ENCODE results near the gene CA12. TPM values are rescaled to one million over a fixed set of nuclear protein-coding genes. Genes with fewer than 3 reads are reported as not detected.
"Not testable (repeated sequence)": the region's sequence is repeated elsewhere in the genome, so short reads cannot be mapped to it uniquely, and the experiment has no call there.

CA12 gene
- total RNA-seq, 2 experiments from 2014 or later: not detected

- intact Hi-C loops (cut with DNase I, micrococcal nuclease): no loop called here
- no peak for DNase-seq
- Mint-ChIP-seq H3K4me3 (no peak overlapping the region), H3K27me3 (no peaks in the 10 kb centered on the region), H3K27ac (no peak overlapping the region), H3K4me1 (ENCODE audit: low read depth) (no peaks in the 10 kb centered on the region), H3K9me3 (no peaks in the 10 kb centered on the region), H3K36me3 (ENCODE audit: low read depth) (no peaks in the 10 kb centered on the region)
- Histone ChIP-seq H3K4me3 (ENCODE audit: low read length) (no peak overlapping the region), H3K9me3 (ENCODE audit: control insufficient read depth in 1 of 2, insufficient read depth in 1 of 2, low read length in 2 of 2) (no peaks in the 10 kb centered on the region), H3K27ac (ENCODE audit: low read depth in 1 of 2, low read length in 2 of 2) (no peak overlapping the region), H3K36me3 (ENCODE audit: insufficient read depth, low read length) (no peaks in the 10 kb centered on the region), H3K27me3 (ENCODE audit: control insufficient read depth in 1 of 2, insufficient read depth in 2 of 2, low read length in 2 of 2) (peaks cover 0 to 3% of the 10 kb centered on the region in 2 experiments), H3K4me1 (ENCODE audit: insufficient read depth, low read length) (no peaks in the 10 kb centered on the region)
- no peak for ATAC-seq (ENCODE audit: poor library complexity)
- CTCF ChIA-PET: no interaction called here
- TF ChIP-seq, protein P1, sequence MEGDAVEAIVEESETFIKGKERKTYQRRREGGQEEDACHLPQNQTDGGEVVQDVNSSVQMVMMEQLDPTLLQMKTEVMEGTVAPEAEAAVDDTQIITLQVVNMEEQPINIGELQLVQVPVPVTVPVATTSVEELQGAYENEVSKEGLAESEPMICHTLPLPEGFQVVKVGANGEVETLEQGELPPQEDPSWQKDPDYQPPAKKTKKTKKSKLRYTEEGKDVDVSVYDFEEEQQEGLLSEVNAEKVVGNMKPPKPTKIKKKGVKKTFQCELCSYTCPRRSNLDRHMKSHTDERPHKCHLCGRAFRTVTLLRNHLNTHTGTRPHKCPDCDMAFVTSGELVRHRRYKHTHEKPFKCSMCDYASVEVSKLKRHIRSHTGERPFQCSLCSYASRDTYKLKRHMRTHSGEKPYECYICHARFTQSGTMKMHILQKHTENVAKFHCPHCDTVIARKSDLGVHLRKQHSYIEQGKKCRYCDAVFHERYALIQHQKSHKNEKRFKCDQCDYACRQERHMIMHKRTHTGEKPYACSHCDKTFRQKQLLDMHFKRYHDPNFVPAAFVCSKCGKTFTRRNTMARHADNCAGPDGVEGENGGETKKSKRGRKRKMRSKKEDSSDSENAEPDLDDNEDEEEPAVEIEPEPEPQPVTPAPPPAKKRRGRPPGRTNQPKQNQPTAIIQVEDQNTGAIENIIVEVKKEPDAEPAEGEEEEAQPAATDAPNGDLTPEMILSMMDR (IDR thresholded peaks at IDR 0.05): no peak
- POLR2A ChIA-PET: no interaction called here
These were observed 36.3 kb downstream of the CA12 start for GRCh38 chr15:63345391-63345752.

DNA sequence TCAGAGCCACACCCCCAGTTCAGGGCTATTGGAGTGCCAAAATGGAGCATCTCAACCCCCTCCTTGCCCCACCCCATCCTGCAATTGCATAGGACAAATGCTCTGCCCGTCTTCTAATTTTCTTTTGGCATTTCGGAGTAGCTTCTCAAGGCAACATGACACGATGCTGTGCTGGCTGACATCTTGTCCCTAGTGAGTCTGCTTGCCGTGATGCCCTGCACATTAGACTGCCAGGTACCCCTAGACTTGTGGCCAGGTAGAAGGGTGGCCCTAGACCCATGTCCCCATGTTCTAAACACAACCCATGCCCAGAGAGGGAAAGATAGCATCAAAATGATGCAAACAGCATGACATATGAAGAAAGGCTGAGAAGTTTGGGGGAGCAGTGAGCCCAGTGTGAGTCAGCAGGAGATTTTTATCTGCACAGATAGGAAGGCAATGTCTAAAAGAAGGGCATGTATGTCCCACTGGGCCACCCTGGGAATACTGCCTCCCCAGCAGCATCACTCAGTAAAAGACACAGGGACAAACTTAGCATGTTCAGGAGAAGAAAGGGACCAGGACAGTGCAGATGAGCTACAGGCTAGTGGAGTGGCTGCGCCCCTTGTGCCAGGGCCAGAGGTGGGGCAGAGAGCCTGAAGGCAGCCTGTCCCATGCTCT lies 36.8 kb downstream of the CA12 start:
- Mint-ChIP-seq H3K4me3 (no peak overlapping the region), H3K9me3 (no peaks in the 10 kb centered on the region), H3K4me1 (ENCODE audit: low read depth) (no peaks in the 10 kb centered on the region), H3K27ac (no peak overlapping the region), H3K36me3 (ENCODE audit: low read depth) (no peaks in the 10 kb centered on the region), H3K27me3 (no peaks in the 10 kb centered on the region)
- no peak for ATAC-seq (ENCODE audit: poor library complexity)
- intact Hi-C loops (cut with DNase I, micrococcal nuclease): no loop called here
- no peaks in the 10 kb centered on the region for H3K36me3 ChIP-seq (ENCODE audit: insufficient read depth, low read length)
- CTCF ChIA-PET: no interaction called here
- POLR2A ChIA-PET: no interaction called here
- no peak overlapping the region for H3K4me3 ChIP-seq (ENCODE audit: low read length)
- H3K9me3 ChIP-seq (ENCODE audit: control insufficient read depth in 1 of 2, insufficient read depth in 1 of 2, low read length in 2 of 2): no peaks in the 10 kb centered on the region
- no peaks in the 10 kb centered on the region for H3K4me1 ChIP-seq (ENCODE audit: insufficient read depth, low read length)
- peaks cover 0 to 5% of the 10 kb centered on the region in 2 experiments for H3K27me3 ChIP-seq (ENCODE audit: control insufficient read depth in 1 of 2, insufficient read depth in 2 of 2, low read length in 2 of 2)
- H3K27ac ChIP-seq (ENCODE audit: low read depth in 1 of 2, low read length in 2 of 2): no peak overlapping the region
- TF ChIP-seq, protein P1 (IDR thresholded peaks at IDR 0.05): no peak
- no peak for DNase-seq

GRCh38 chr15:63342996-63343562 lies 38.6 kb downstream of the CA12 start:
- POLR2A ChIA-PET: not testable (repeated sequence)

DNA sequence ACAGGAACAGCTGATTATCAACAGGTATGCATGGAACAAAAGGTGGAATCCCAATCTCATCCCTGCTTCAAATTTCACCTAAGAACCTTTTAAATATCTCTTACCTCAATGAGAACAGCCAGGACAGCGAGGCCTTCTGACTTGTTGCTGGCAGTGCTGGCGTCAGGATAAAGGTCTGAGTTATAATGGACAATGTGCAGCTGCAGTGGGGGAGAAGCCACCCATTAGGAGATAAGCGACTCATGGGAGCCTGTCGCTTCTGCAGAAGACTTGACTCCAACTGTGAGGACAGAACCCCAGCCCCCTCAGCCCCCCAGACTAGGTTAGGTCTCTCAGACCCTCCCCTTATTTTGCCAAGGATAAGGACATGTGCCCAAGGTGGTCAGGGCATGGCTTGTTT lies 39.7 kb downstream of the CA12 start:
- no peak overlapping the region for H3K27ac Mint-ChIP-seq

More at GRCh38 chr15:63342996-63343562, 38.6 kb downstream of the CA12 start:
- intact Hi-C loops (cut with DNase I, micrococcal nuclease); H3K27ac ChIP-seq (ENCODE audit: low read depth in 1 of 2, low read length in 2 of 2); DNase-seq; H3K9me3 Mint-ChIP-seq; ATAC-seq (ENCODE audit: poor library complexity); H3K36me3 ChIP-seq (ENCODE audit: insufficient read depth, low read length); H3K4me3 Mint-ChIP-seq; H3K4me1 Mint-ChIP-seq (ENCODE audit: low read depth); H3K27ac Mint-ChIP-seq; H3K9me3 ChIP-seq (ENCODE audit: control insufficient read depth in 1 of 2, insufficient read depth in 1 of 2, low read length in 2 of 2); H3K27me3 ChIP-seq (ENCODE audit: control insufficient read depth in 1 of 2, insufficient read depth in 2 of 2, low read length in 2 of 2); H3K4me1 ChIP-seq (ENCODE audit: insufficient read depth, low read length); H3K27me3 Mint-ChIP-seq; H3K4me3 ChIP-seq (ENCODE audit: low read length); CTCF ChIA-PET; H3K36me3 Mint-ChIP-seq (ENCODE audit: low read depth): not testable (repeated sequence)

More for the DNA sequence above, 39.7 kb downstream of the CA12 start:
- Histone ChIP-seq H3K27ac (ENCODE audit: low read depth in 1 of 2, low read length in 2 of 2) (no peak overlapping the region), H3K9me3 (ENCODE audit: control insufficient read depth in 1 of 2, insufficient read depth in 1 of 2, low read length in 2 of 2) (no peaks in the 10 kb centered on the region), H3K36me3 (ENCODE audit: insufficient read depth, low read length) (no peaks in the 10 kb centered on the region), H3K27me3 (ENCODE audit: control insufficient read depth in 1 of 2, insufficient read depth in 2 of 2, low read length in 2 of 2) (peaks cover 0 to 5% of the 10 kb centered on the region in 2 experiments), H3K4me1 (ENCODE audit: insufficient read depth, low read length) (no peaks in the 10 kb centered on the region), H3K4me3 (ENCODE audit: low read length) (no peak overlapping the region)
- ATAC-seq (ENCODE audit: poor library complexity) (no peak), DNase-seq (no peak)
- TF ChIP-seq, protein P1 (IDR thresholded peaks at IDR 0.05): no peak
- H3K36me3 Mint-ChIP-seq (ENCODE audit: low read depth): no peaks in the 10 kb centered on the region
- no peaks in the 10 kb centered on the region for H3K27me3 Mint-ChIP-seq
- no peaks in the 10 kb centered on the region for H3K9me3 Mint-ChIP-seq
- intact Hi-C loops (cut with DNase I, micrococcal nuclease): no loop called here
- no peaks in the 10 kb centered on the region for H3K4me1 Mint-ChIP-seq (ENCODE audit: low read depth)
- H3K4me3 Mint-ChIP-seq: no peak overlapping the region
- CTCF ChIA-PET: no interaction called here
- POLR2A ChIA-PET: no interaction called here
